PFSK-1 (cell line): ENCODE data around the gene ORC4.

ENCODE experiments used
- FOXP2 ChIP-seq: optimal IDR thresholded peaks from 2 replicates; pipeline ENCODE3; 2011; ENCODE audit warnings: borderline replicate concordance, control low read depth, inconsistent platforms; ENCODE audit not compliant: insufficient read depth; ENCODE audit errors: extremely low read length, extremely low read depth
- POLR2AphosphoS5 ChIP-seq: IDR thresholded peaks from 2 replicates; pipeline ENCODE4 v1.6.1; 2012; ENCODE audit warnings: low read depth, mild to moderate bottlenecking, control low read depth, low read length, moderate library complexity
- SIN3A ChIP-seq: IDR thresholded peaks from 2 replicates; pipeline ENCODE4 v1.6.1; 2012; ENCODE audit warnings: mild to moderate bottlenecking, low read length, moderate library complexity, borderline replicate concordance; ENCODE audit not compliant: insufficient read depth
- TAF1 ChIP-seq: IDR thresholded peaks from 2 replicates; pipeline ENCODE4 v1.6.1; 2012; ENCODE audit warnings: low read length, control low read depth, borderline replicate concordance; ENCODE audit not compliant: insufficient read depth
- TF ChIP-seq, protein P1 (sequence below), 2 experiments: IDR thresholded peaks; 2 replicates each; pipeline versions ENCODE4 v1.6.1 to v1.8.0; 2011 to 2012; ENCODE audit warnings: low read depth in 2 of 2, low read length in 2 of 2, control low read depth in 1 of 2, inconsistent platforms in 1 of 2, mild to moderate bottlenecking in 1 of 2, moderate library complexity in 1 of 2; ENCODE audit not compliant: insufficient read depth in 1 of 2

DNA sequence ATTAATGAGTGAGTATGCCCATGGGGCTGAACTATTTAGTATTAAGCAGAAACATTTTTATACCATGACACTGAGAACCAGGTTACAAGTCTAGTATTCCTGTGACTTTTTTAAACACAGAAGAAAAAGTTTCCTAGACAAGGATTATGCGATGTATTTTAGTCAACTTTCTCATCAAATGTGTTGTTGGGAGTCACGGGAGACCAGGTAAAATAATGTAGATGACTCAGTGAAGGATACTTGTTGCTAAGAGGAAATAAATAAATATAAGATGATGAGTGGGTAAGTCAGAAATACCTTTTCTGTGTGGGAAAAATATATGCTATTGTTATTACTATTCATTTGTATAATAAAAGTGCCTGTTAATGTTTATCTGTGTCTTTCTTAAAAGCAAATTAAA, 23.8 kb upstream of the ORC4 start:
- TF ChIP-seq TAF1 (no peak), SIN3A (no peak), POLR2AphosphoS5 (no peak), FOXP2 (no peak)
- TF ChIP-seq, protein P1, sequence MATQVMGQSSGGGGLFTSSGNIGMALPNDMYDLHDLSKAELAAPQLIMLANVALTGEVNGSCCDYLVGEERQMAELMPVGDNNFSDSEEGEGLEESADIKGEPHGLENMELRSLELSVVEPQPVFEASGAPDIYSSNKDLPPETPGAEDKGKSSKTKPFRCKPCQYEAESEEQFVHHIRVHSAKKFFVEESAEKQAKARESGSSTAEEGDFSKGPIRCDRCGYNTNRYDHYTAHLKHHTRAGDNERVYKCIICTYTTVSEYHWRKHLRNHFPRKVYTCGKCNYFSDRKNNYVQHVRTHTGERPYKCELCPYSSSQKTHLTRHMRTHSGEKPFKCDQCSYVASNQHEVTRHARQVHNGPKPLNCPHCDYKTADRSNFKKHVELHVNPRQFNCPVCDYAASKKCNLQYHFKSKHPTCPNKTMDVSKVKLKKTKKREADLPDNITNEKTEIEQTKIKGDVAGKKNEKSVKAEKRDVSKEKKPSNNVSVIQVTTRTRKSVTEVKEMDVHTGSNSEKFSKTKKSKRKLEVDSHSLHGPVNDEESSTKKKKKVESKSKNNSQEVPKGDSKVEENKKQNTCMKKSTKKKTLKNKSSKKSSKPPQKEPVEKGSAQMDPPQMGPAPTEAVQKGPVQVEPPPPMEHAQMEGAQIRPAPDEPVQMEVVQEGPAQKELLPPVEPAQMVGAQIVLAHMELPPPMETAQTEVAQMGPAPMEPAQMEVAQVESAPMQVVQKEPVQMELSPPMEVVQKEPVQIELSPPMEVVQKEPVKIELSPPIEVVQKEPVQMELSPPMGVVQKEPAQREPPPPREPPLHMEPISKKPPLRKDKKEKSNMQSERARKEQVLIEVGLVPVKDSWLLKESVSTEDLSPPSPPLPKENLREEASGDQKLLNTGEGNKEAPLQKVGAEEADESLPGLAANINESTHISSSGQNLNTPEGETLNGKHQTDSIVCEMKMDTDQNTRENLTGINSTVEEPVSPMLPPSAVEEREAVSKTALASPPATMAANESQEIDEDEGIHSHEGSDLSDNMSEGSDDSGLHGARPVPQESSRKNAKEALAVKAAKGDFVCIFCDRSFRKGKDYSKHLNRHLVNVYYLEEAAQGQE (IDR thresholded peaks at IDR 0.05; ENCODE audit: insufficient read depth in 1 of 2, low read depth in 2 of 2, low read length in 2 of 2) = no peak
